Thyroid gland (tissue), 4 donors: ENCODE results near the gene NAV2. TPM values are rescaled to one million over a fixed set of nuclear protein-coding genes. Genes with fewer than 3 reads are reported as not detected.

Source experiments
- DNase-seq, 2 donors: peaks; one replicate each; pipeline ENCODE4 v3.0.0-alpha.2; 2019
- H3K27ac ChIP-seq, 3 donors: fragments of 200-600 bp; sonication (generic); 1 replicate in 2 of 3; 2 replicates in 1 of 3; pipeline ENCODE4 v1.5.1; 2016 to 2019; ENCODE audit warnings: mild to moderate bottlenecking in 1 of 3, moderate library complexity in 1 of 3
- H3K27me3 ChIP-seq: fragments of 200-600 bp; sonication (generic); one replicate; pipeline ENCODE4 v1.5.1; 2019
- H3K36me3 ChIP-seq, 2 donors: fragments of 200-600 bp; sonication (generic); one replicate each; pipeline ENCODE4 v1.5.1; 2016 to 2019
- H3K4me1 ChIP-seq, 2 donors: fragments of 200-600 bp; sonication (generic); one replicate each; pipeline ENCODE4 v1.5.1; 2017 to 2019
- H3K4me3 ChIP-seq, 3 donors: fragments of 200-600 bp; sonication (generic); replicated peaks in 1 of 3; 1 replicate in 2 of 3; 2 replicates in 1 of 3; pipeline ENCODE4 v1.5.1; 2016; ENCODE audit warnings: mild to moderate bottlenecking in 1 of 3
- H3K9me3 ChIP-seq: fragments of 200-600 bp; sonication (generic); one replicate; pipeline ENCODE4 v1.5.1; 2017
- CTCF ChIP-seq, 6 experiments: fragments of 200-600 bp in 3 of 6; fragments of 450-650 bp in 3 of 6; sonication (generic) in 3 of 6; IDR thresholded peaks; one replicate each; pipeline ENCODE4 v1.5.1; 2016 to 2019; ENCODE audit warnings: antibody characterized with exemption in 6 of 6, mild to moderate bottlenecking in 2 of 6, inconsistent platforms in 1 of 6, moderate library complexity in 1 of 6
- POLR2A ChIP-seq, 2 donors: fragments of 450-650 bp; IDR thresholded peaks; one replicate each; pipeline ENCODE4 v1.6.1; 2017; ENCODE audit warnings: antibody characterized with exemption in 2 of 2, mild to moderate bottlenecking in 2 of 2, moderate library complexity in 1 of 2
- WGBS, 2 donors: methylation state at CpG; one replicate each; pipeline ENCODE4 v1.1.5; 2017; 5-methylcytosine and 5-hydroxymethylcytosine counted together
- intact Hi-C: fragments of 100-400 bp; cut with DNase I; formaldehyde crosslinking; loops from one replicate; pipeline ENCODE4 v1.15.1; 2023
- total RNA-seq, 4 donors: library from RNA; depleted of rRNA; stranded (reverse); fragments of >200 nt; gene quantifications; one replicate each; pipeline ENCODE4 v1.2.3, GENCODE V29; 2016

Gene NAV2
- total RNA-seq, 4 donors from 2014 or later: 34.8 to 88.6 (median 54.5) TPM

- no peaks in the 10 kb centered on the region for H3K9me3 ChIP-seq
These were observed 254.3 kb downstream of the NAV2 start for GRCh38 chr11:19966927-19967326.

GRCh38 chr11:19967787-19968186, 255.2 kb downstream of the NAV2 start:
- no peak for TF ChIP-seq POLR2A (IDR thresholded peaks at IDR 0.05)
- no peak for TF ChIP-seq CTCF (IDR thresholded peaks at IDR 0.05)
- H3K27me3 ChIP-seq: no peaks in the 10 kb centered on the region
- no peak for DNase-seq
- intact Hi-C loops: no loop called here
- no peaks in the 10 kb centered on the region for H3K9me3 ChIP-seq
- 71 to 83% methylated on average over 2 of the region's 2 CpGs for WGBS, 2 donors
- no peak overlapping the region for H3K27ac ChIP-seq
- peaks cover 11 to 39% of the 10 kb centered on the region in 2 donors for H3K4me1 ChIP-seq
- H3K4me3 ChIP-seq: no peak overlapping the region
- no peaks in the 10 kb centered on the region for H3K36me3 ChIP-seq

More at GRCh38 chr11:19966927-19967326, 254.3 kb downstream of the NAV2 start:
- intact Hi-C loops: no loop called here
- Histone ChIP-seq H3K27ac (no peak overlapping the region), H3K4me1 (peaks cover 11 to 45% of the 10 kb centered on the region in 2 donors), H3K36me3 (no peaks in the 10 kb centered on the region), H3K4me3 (no peak overlapping the region), H3K27me3 (no peaks in the 10 kb centered on the region)
- no peak for DNase-seq
- TF ChIP-seq POLR2A (IDR thresholded peaks at IDR 0.05): no peak
- no peak for TF ChIP-seq CTCF (IDR thresholded peaks at IDR 0.05)
- 92 to 95% methylated on average over 4 of the region's 4 CpGs for WGBS, 2 donors

GRCh38 chr11:19968860-19969259, 256.2 kb downstream of the NAV2 start:
- H3K4me1 ChIP-seq: peaks cover 1 to 28% of the 10 kb centered on the region in 2 donors
- H3K4me3 ChIP-seq: no peak overlapping the region
- 88 to 90% methylated on average over 5 of the region's 5 CpGs for WGBS, 2 donors
- no peaks in the 10 kb centered on the region for H3K36me3 ChIP-seq
- no peak for DNase-seq
- H3K9me3 ChIP-seq: no peaks in the 10 kb centered on the region
- intact Hi-C loops: no loop called here
- no peak overlapping the region for H3K27ac ChIP-seq
- TF ChIP-seq POLR2A (IDR thresholded peaks at IDR 0.05): no peak
- no peak for TF ChIP-seq CTCF (IDR thresholded peaks at IDR 0.05)
- no peaks in the 10 kb centered on the region for H3K27me3 ChIP-seq

GRCh38 chr11:19970944-19971343, 258.3 kb downstream of the NAV2 start:
- H3K9me3 ChIP-seq: no peaks in the 10 kb centered on the region
- H3K4me3 ChIP-seq: no peak overlapping the region
- WGBS, 2 donors: 75 to 87% methylated on average over 4 of the region's 4 CpGs
- intact Hi-C loops: no loop called here
- H3K27ac ChIP-seq: no peak overlapping the region
- peaks cover 0 to 12% of the 10 kb centered on the region in 2 donors for H3K4me1 ChIP-seq
- TF ChIP-seq CTCF (IDR thresholded peaks at IDR 0.05): no peak
- TF ChIP-seq POLR2A (IDR thresholded peaks at IDR 0.05): no peak
- H3K27me3 ChIP-seq: no peaks in the 10 kb centered on the region
- H3K36me3 ChIP-seq: no peaks in the 10 kb centered on the region
- no peak for DNase-seq

GRCh38 chr11:19972091-19972490, 259.5 kb downstream of the NAV2 start:
- intact Hi-C loops: no loop called here
- DNase-seq: no peak
- 50 to 86% methylated on average over 2 of the region's 2 CpGs for WGBS, 2 donors
- H3K4me1 ChIP-seq: peaks cover 0 to 12% of the 10 kb centered on the region in 2 donors
- no peaks in the 10 kb centered on the region for H3K27me3 ChIP-seq
- H3K9me3 ChIP-seq: no peaks in the 10 kb centered on the region
- TF ChIP-seq CTCF (IDR thresholded peaks at IDR 0.05): no peak
- TF ChIP-seq POLR2A (IDR thresholded peaks at IDR 0.05): no peak
- no peak overlapping the region for H3K27ac ChIP-seq
- H3K4me3 ChIP-seq: no peak overlapping the region
- H3K36me3 ChIP-seq: no peaks in the 10 kb centered on the region
